Neuronal stem cell (in vitro differentiated cells): ENCODE measurements around the gene ATP5ME.

Experiments used
- DNase-seq: peaks from one replicate; pipeline ENCODE4 v3.0.0-alpha.2; 2013; ENCODE audit warnings: low spot score
- H2AFZ ChIP-seq: one replicate; pipeline ENCODE4 v1.6.1; 2013; ENCODE audit warnings: mild to moderate bottlenecking, low read length, inconsistent platforms
- H2AK5ac ChIP-seq: 2 replicates; pipeline ENCODE4 v1.6.1; 2013; ENCODE audit warnings: low read depth, mild to moderate bottlenecking, inconsistent platforms, low read length, moderate library complexity, mixed read lengths
- H2BK120ac ChIP-seq: 2 replicates; pipeline ENCODE4 v1.6.1; 2013; ENCODE audit warnings: low read depth, mild to moderate bottlenecking, inconsistent platforms, low read length, moderate library complexity, mixed read lengths
- H2BK12ac ChIP-seq: one replicate; pipeline ENCODE4 v1.6.1; 2013; ENCODE audit warnings: low read length, inconsistent platforms
- H2BK15ac ChIP-seq: 2 replicates; pipeline ENCODE4 v1.6.1; 2013; ENCODE audit warnings: mild to moderate bottlenecking, low read length, inconsistent platforms, mixed read lengths
- H2BK5ac ChIP-seq: one replicate; pipeline ENCODE4 v1.6.1; 2013; ENCODE audit warnings: inconsistent platforms, mild to moderate bottlenecking, low read length, moderate library complexity
- H3K14ac ChIP-seq: one replicate; pipeline ENCODE4 v1.6.1; 2013; ENCODE audit warnings: low read length, inconsistent platforms
- H3K18ac ChIP-seq: 2 replicates; pipeline ENCODE4 v1.6.1; 2013; ENCODE audit warnings: low read length, inconsistent platforms
- H3K23ac ChIP-seq: 2 replicates; pipeline ENCODE4 v1.6.1; 2013; ENCODE audit warnings: low read depth, mild to moderate bottlenecking, mixed read lengths, low read length, inconsistent platforms; ENCODE audit not compliant: poor library complexity
- H3K27ac ChIP-seq: replicated peaks from 3 replicates; pipeline ENCODE4 v1.5.1; 2013; ENCODE audit warnings: low read length, inconsistent platforms
- H3K27me3 ChIP-seq, 3 experiments: 2 replicates each; pipeline ENCODE4 v1.6.1; 2013; ENCODE audit warnings: low read length in 3 of 3, mild to moderate bottlenecking in 2 of 3, inconsistent platforms in 1 of 3, low read depth in 1 of 3, mixed read lengths in 1 of 3, moderate library complexity in 1 of 3; ENCODE audit not compliant: control insufficient read depth in 3 of 3, insufficient read depth in 3 of 3
- H3K36me3 ChIP-seq, 2 donors: replicated peaks in 1 of 2; 2 replicates each; pipeline ENCODE4 v1.6.1; 2013; ENCODE audit warnings: low read length in 2 of 2; ENCODE audit not compliant: control insufficient read depth in 2 of 2, insufficient read depth in 2 of 2
- H3K4ac ChIP-seq: 2 replicates; pipeline ENCODE4 v1.6.1; 2013; ENCODE audit warnings: inconsistent platforms, mild to moderate bottlenecking, low read length, moderate library complexity
- H3K4me1 ChIP-seq, 2 donors: 1 replicate in 1 of 2; 2 replicates in 1 of 2; pipeline ENCODE4 v1.6.1; 2013; ENCODE audit warnings: low read length in 2 of 2, low read depth in 1 of 2; ENCODE audit not compliant: control insufficient read depth in 2 of 2, insufficient read depth in 1 of 2
- H3K4me2 ChIP-seq: one replicate; pipeline ENCODE4 v1.6.1; 2013; ENCODE audit warnings: mild to moderate bottlenecking, low read length, inconsistent platforms; ENCODE audit not compliant: insufficient read depth, poor library complexity, severe bottlenecking
- H3K4me3 ChIP-seq, 2 donors: 2 replicates each; pipeline ENCODE4 v1.5.1; 2013; ENCODE audit warnings: low read length in 2 of 2, mild to moderate bottlenecking in 2 of 2, inconsistent platforms in 1 of 2, moderate library complexity in 1 of 2
- H3K79me1 ChIP-seq: one replicate; pipeline ENCODE4 v1.6.1; 2013; ENCODE audit warnings: low read depth, mild to moderate bottlenecking, inconsistent platforms, low read length, moderate library complexity
- H3K9ac ChIP-seq: one replicate; pipeline ENCODE4 v1.6.1; 2013; ENCODE audit warnings: mild to moderate bottlenecking, low read depth, low read length, inconsistent platforms; ENCODE audit not compliant: poor library complexity
- H3K9me3 ChIP-seq, 2 donors: replicated peaks in 1 of 2; 2 replicates each; pipeline versions ENCODE3 to v1.6.1; 2013; ENCODE audit warnings: low read length in 2 of 2, mild to moderate bottlenecking in 2 of 2, inconsistent platforms in 1 of 2, low read depth in 1 of 2, mixed read lengths in 1 of 2, moderate library complexity in 1 of 2; ENCODE audit not compliant: control insufficient read depth in 2 of 2, insufficient read depth in 1 of 2
- H4K8ac ChIP-seq: one replicate; pipeline ENCODE4 v1.6.1; 2013; ENCODE audit warnings: low read depth, mild to moderate bottlenecking, inconsistent platforms, low read length, moderate library complexity
- H4K91ac ChIP-seq: one replicate; pipeline ENCODE4 v1.6.1; 2013; ENCODE audit warnings: low read length, low read depth, mild to moderate bottlenecking, inconsistent platforms; ENCODE audit not compliant: poor library complexity
- WGBS, 2 donors: extraction: QIAGEN DNeasy Blood & Tissue Kit; methylation state at CpG; one replicate each; pipeline ENCODE4 v1.1.7; 2013; ENCODE audit warnings: missing lambda C conversion rate in 2 of 2, mixed read lengths in 1 of 2; ENCODE audit not compliant: insufficient read length in 2 of 2, insufficient replicate concordance in 1 of 2; ENCODE audit errors: extremely low coverage in 2 of 2; 5-methylcytosine and 5-hydroxymethylcytosine counted together

The ATP5ME gene

DNA sequence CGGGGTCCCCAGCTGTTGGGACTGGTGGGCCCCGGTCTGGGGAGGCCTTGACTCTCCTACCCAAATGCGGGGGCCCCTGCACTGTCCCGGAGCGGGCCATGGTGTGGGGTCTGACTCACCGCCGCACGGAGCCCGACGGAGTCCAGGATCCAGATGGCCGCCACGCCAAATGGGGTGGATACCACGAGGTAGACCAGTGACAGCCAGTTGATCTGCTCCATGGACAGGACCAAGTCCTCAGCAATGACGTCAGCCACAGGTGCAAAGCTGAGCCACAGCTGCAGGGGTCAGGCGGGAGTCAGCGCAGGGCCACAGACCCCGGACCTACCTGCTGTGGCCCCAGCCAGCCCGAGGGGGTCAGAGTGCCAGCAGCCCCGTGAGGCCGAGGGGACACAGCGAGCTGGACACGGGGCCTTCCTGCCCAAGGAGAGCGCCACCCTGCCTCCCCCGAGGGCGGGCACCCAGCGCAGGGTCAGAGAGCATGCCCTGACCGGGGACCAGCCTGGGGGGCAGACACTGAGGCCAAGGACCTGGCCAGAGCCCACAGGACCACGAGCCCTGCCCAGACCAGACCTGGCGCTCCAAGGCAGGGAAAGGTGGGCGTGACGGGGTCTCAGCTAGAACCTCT, 12.5 kb upstream of the ATP5ME start:
- H4K91ac ChIP-seq, result peak overlapping the region; percentile 12
- DNase-seq, result no peak
- H3K23ac ChIP-seq, result peak overlapping the region; percentile 91
- H3K18ac ChIP-seq, result no peak overlapping the region
- H3K4me1 ChIP-seq, result peaks cover 0 to 10% of the 10 kb centered on the region in 2 donors
- WGBS, 2 donors, result no CpG with 5 or more reads among the region's 31 CpGs
- no peak overlapping the region for H2AFZ ChIP-seq
- H2AK5ac ChIP-seq, result peak overlapping the region; percentile 21
- H3K79me1 ChIP-seq, result peaks cover 5% of the 10 kb centered on the region
- H3K14ac ChIP-seq, result no peak overlapping the region
- peak overlapping the region; percentile 58 for H2BK12ac ChIP-seq
- H2BK5ac ChIP-seq, result no peak overlapping the region
- no peak overlapping the region for H4K8ac ChIP-seq
- peaks cover 0 to 7% (median 0%) of the 10 kb centered on the region in 3 experiments for H3K27me3 ChIP-seq
- H3K4ac ChIP-seq, result no peak overlapping the region
- no peaks in the 10 kb centered on the region for H3K36me3 ChIP-seq
- no peak overlapping the region for H3K27ac ChIP-seq
- H2BK120ac ChIP-seq, result no peak overlapping the region
- H3K4me2 ChIP-seq, result no peak overlapping the region
- no peak overlapping the region for H3K4me3 ChIP-seq
- peak overlapping the region; percentile 60 for H3K9ac ChIP-seq
- H3K9me3 ChIP-seq, result no peaks in the 10 kb centered on the region
- H2BK15ac ChIP-seq, result peak overlapping the region; percentile 43

- H3K27me3 ChIP-seq, result peaks cover 0 to 7% (median under 1%) of the 10 kb centered on the region in 3 experiments
- H3K23ac ChIP-seq, result no peak overlapping the region
- H2BK15ac ChIP-seq, result no peak overlapping the region
- H4K8ac ChIP-seq, result no peak overlapping the region
- H3K36me3 ChIP-seq, result no peaks in the 10 kb centered on the region
- no peak overlapping the region for H3K4me3 ChIP-seq
- H3K18ac ChIP-seq, result no peak overlapping the region
- no peak overlapping the region for H3K4me2 ChIP-seq
- peaks cover 5% of the 10 kb centered on the region for H3K79me1 ChIP-seq
- H2AK5ac ChIP-seq, result peak overlapping the region; percentile 91
- DNase-seq, result no peak
- H3K27ac ChIP-seq, result no peak overlapping the region
- H4K91ac ChIP-seq, result peak overlapping the region; percentile 12
- H2AFZ ChIP-seq, result no peak overlapping the region
- H3K4ac ChIP-seq, result no peak overlapping the region
- H2BK5ac ChIP-seq, result no peak overlapping the region
- no peaks in the 10 kb centered on the region for H3K9me3 ChIP-seq
- H2BK120ac ChIP-seq, result no peak overlapping the region
- peaks cover 2 to 11% of the 10 kb centered on the region in 2 donors for H3K4me1 ChIP-seq
- no peak overlapping the region for H3K14ac ChIP-seq
- peak overlapping the region; percentile 63 for H2BK12ac ChIP-seq
- WGBS, 2 donors, result no CpG with 5 or more reads among the region's 37 CpGs
- H3K9ac ChIP-seq, result no peak overlapping the region
Observed at GRCh38 chr4:685679-686412, 11.8 kb upstream of the ATP5ME start.

- Histone ChIP-seq H4K91ac (no peak overlapping the region), H3K4me2 (no peak overlapping the region), H3K79me1 (peaks cover 6% of the 10 kb centered on the region), H3K4me3 (no peak overlapping the region), H3K18ac (peak overlapping the region; percentile 64), H2AK5ac (peak overlapping the region; percentile 98), H4K8ac (peak overlapping the region; percentile 92), H3K14ac (peak overlapping the region; percentile 21), H3K27me3 (peaks cover 0 to 9% (median 4%) of the 10 kb centered on the region in 3 experiments), H3K9me3 (no peaks in the 10 kb centered on the region), H3K36me3 (no peaks in the 10 kb centered on the region), H2AFZ (no peak overlapping the region), H2BK15ac (peak overlapping the region; percentile 93), H3K27ac (no peak overlapping the region), H2BK12ac (peak overlapping the region; percentile 73), H2BK120ac (no peak overlapping the region), H3K23ac (peak overlapping the region; percentile 43), H3K4ac (no peak overlapping the region), H2BK5ac (peak overlapping the region; percentile 66), H3K9ac (peak overlapping the region; percentile 78), H3K4me1 (peaks cover 6 to 15% of the 10 kb centered on the region in 2 donors)
- WGBS, 2 donors, result no CpG with 5 or more reads among the region's 21 CpGs
- DNase-seq, result no peak
Observed at GRCh38 chr4:684623-685327, 10.7 kb upstream of the ATP5ME start.
